Prostate gland (tissue), 2 donors: ENCODE results near the gene SEMA4G. TPM values are rescaled to one million over a fixed set of nuclear protein-coding genes. Genes with fewer than 3 reads are reported as not detected.

Source experiments
- DNase-seq: peaks from one replicate; pipeline ENCODE4 v3.0.0-alpha.2; 2019; ENCODE audit warnings: low spot score
- H3K27ac ChIP-seq, 2 donors: fragments of 200-600 bp; sonication (generic); 2 replicates each; pipeline ENCODE4 v1.5.1; 2017 to 2019
- H3K27me3 ChIP-seq: fragments of 200-600 bp; sonication (generic); replicated peaks from 2 replicates; pipeline ENCODE4 v1.5.1; 2019; ENCODE audit not compliant: insufficient read depth
- H3K36me3 ChIP-seq, 2 donors: fragments of 200-600 bp; sonication (generic); 1 replicate in 1 of 2; 2 replicates in 1 of 2; pipeline versions ENCODE4 v1.5.1 to v1.8.1; 2017 to 2019
- H3K4me1 ChIP-seq: fragments of 200-600 bp; sonication (generic); replicated peaks from 2 replicates; pipeline ENCODE4 v1.5.1; 2019
- H3K4me3 ChIP-seq, 2 donors: fragments of 200-600 bp; sonication (generic); 2 replicates each; pipeline ENCODE4 v1.5.1; 2017 to 2019
- H3K9me3 ChIP-seq: fragments of 200-600 bp; sonication (generic); 2 replicates; pipeline ENCODE4 v1.5.1; 2017
- POLR2A ChIP-seq: fragments of 450-650 bp; IDR thresholded peaks from one replicate; pipeline ENCODE4 v1.6.1; 2016; ENCODE audit warnings: antibody characterized with exemption, mild to moderate bottlenecking
- POLR2AphosphoS5 ChIP-seq: sonication (generic); formaldehyde crosslinking; IDR thresholded peaks from one replicate; pipeline ENCODE4 v1.6.1; 2017; ENCODE audit warnings: antibody characterized with exemption
- WGBS: methylation state at CpG from one replicate; pipeline ENCODE4 v1.1.5; 2018; 5-methylcytosine and 5-hydroxymethylcytosine counted together
- intact Hi-C: fragments of 100-400 bp; cut with DNase I; formaldehyde crosslinking; loops from one replicate; pipeline ENCODE4 v1.14.2; 2022
- total RNA-seq, 2 donors: library from RNA; depleted of rRNA; stranded (reverse); fragments of >200 nt; gene quantifications; one replicate each; pipeline ENCODE4 v1.1.0, GENCODE V29; 2016
- TF ChIP-seq, protein P1 (sequence below), 4 experiments: fragments of 200-600 bp in 2 of 4; fragments of 450-650 bp in 2 of 4; sonication (generic) in 2 of 4; IDR thresholded peaks; 1 replicate in 3 of 4; 2 replicates in 1 of 4; pipeline ENCODE4 v1.5.1; 2016 to 2019; ENCODE audit warnings: antibody characterized with exemption in 4 of 4, mild to moderate bottlenecking in 2 of 4, moderate library complexity in 2 of 4

SEMA4G gene
- total RNA-seq, 2 donors from 2014 or later, result 24.2 to 31.0 TPM

DNA sequence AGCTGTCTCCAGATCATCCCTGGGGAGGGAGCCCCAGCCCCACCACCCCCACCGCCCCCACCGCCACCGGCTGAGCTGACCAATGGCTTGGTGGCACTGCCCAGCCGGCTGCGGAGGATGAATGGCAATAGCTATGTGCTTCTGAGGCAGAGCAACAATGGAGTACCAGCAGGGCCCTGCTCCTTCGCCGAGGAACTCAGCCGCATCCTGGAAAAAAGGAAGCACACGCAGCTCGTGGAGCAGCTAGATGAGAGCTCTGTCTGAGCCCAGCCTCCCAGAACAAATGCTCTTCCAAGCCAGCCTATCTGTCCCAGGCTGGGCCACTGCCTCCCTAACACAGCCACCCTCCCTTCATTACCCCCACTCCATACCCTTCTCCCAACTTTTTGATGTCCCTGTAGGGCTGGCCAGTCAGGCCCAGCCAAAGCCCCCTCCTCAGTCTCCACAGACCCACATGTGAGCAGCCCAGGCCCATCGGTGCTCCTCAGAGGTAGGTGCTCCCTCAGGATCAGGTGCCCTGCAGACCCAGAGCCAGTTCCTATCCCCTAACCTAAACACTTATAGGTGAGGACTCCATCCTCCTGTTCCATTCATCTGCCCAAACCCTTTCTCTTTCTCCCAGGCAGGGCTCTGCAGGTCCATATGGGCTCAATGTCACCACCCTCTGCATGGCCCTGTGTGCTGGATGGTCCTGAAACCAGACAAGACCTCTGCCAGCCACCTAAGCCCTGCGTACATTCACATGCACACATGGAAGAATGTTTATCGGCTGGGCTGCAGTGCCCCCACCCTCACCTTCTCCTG lies 14.8 kb downstream of the SEMA4G start:
- Histone ChIP-seq H3K9me3 (no peaks in the 10 kb centered on the region), H3K4me1 (peaks cover 7% of the 10 kb centered on the region), H3K27me3 (no peaks in the 10 kb centered on the region), H3K27ac (no peak overlapping the region), H3K36me3 (peaks cover 0 to 8% of the 10 kb centered on the region in 2 donors), H3K4me3 (no peak overlapping the region)
- DNase-seq, result no peak
- TF ChIP-seq POLR2AphosphoS5 (no peak), POLR2A (no peak)
- TF ChIP-seq, protein P1, sequence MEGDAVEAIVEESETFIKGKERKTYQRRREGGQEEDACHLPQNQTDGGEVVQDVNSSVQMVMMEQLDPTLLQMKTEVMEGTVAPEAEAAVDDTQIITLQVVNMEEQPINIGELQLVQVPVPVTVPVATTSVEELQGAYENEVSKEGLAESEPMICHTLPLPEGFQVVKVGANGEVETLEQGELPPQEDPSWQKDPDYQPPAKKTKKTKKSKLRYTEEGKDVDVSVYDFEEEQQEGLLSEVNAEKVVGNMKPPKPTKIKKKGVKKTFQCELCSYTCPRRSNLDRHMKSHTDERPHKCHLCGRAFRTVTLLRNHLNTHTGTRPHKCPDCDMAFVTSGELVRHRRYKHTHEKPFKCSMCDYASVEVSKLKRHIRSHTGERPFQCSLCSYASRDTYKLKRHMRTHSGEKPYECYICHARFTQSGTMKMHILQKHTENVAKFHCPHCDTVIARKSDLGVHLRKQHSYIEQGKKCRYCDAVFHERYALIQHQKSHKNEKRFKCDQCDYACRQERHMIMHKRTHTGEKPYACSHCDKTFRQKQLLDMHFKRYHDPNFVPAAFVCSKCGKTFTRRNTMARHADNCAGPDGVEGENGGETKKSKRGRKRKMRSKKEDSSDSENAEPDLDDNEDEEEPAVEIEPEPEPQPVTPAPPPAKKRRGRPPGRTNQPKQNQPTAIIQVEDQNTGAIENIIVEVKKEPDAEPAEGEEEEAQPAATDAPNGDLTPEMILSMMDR (IDR thresholded peaks at IDR 0.05), result no peak
- intact Hi-C loops, result no loop called here
- WGBS, result 81% methylated on average over 12 of the region's 13 CpGs

DNA sequence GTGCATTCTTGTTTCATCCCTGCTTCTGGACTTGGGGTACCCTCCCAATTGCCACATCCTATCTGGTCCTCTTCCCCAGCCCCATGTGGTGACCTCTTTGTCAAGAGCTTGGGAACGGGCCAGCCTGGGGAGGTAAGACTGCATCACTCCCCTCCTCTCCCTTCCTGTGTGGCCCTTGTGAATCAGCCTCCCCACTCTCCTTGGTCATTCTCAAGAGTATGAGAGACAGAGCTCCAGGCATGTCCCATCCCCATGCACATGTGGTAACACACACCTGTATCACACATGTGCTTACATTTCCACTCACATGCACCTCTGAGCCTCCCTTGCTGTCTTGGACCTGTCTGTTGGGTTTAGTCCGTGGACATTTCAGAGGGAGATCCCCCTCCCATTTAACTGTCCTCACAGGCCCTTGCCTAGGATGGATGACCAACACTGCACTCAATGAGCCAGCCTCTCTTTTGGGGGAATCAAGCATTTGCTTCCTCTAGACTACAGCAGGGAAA lies 15.4 kb downstream of the SEMA4G start:
- H3K36me3 ChIP-seq, result peaks cover 0 to 8% of the 10 kb centered on the region in 2 donors
- 71% methylated on average over 2 of the region's 2 CpGs for WGBS
- TF ChIP-seq, protein P1 (IDR thresholded peaks at IDR 0.05), result no peak
- TF ChIP-seq POLR2A (no peak), POLR2AphosphoS5 (no peak)
- intact Hi-C loops, result no loop called here
- peaks cover 7% of the 10 kb centered on the region for H3K4me1 ChIP-seq
- DNase-seq, result no peak
- H3K27me3 ChIP-seq, result no peaks in the 10 kb centered on the region
- H3K9me3 ChIP-seq, result no peaks in the 10 kb centered on the region
- H3K4me3 ChIP-seq, result no peak overlapping the region
- no peak overlapping the region for H3K27ac ChIP-seq

DNA sequence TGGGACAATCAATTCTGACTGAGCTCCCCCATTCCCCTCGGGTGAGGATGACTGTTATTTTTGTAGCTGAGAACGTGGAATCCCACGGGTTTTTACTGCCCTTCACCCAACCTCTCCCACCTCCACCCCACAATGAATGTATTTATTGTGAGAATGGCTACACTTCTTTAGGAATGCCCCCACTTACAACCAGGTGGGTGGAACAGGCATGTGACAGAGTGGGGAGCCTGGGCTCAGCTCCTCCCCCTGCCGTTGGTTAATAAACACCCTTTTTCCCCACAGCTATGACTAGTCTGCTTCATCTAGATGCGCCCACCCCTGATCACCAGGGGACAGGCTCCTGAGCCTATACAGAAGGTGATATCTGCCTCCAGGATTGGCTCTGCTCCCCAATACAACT lies 16.0 kb downstream of the SEMA4G start:
- H3K36me3 ChIP-seq, result peaks cover under 1 to 8% of the 10 kb centered on the region in 2 donors
- intact Hi-C loops, result no loop called here
- no peak for TF ChIP-seq POLR2AphosphoS5
- TF ChIP-seq, protein P1 (IDR thresholded peaks at IDR 0.05), result no peak
- no peak for TF ChIP-seq POLR2A
- no peak overlapping the region for H3K27ac ChIP-seq
- no peak overlapping the region for H3K4me3 ChIP-seq
- H3K9me3 ChIP-seq, result no peaks in the 10 kb centered on the region
- no peak for DNase-seq
- WGBS, result 46% methylated on average over 5 of the region's 5 CpGs
- no peaks in the 10 kb centered on the region for H3K27me3 ChIP-seq
- H3K4me1 ChIP-seq, result peaks cover 7% of the 10 kb centered on the region

DNA sequence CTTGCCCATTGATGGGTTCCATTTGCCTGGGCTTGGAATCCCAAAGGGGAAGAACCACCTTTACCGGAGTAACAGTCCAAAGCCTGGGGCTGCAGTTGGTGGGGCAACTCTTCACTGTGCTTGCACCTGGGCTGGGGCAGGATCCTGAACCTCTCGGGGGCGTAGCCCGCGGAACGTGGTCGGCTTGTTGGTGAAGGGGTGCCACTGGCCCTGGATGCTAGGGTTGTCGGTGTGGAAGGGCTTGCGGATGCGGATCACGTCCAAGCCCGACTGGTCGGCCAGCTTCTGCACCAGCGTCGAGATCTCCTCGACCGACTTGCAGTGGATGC lies 17.3 kb downstream of the SEMA4G start:
- DNase-seq, result no peak
- Histone ChIP-seq H3K9me3 (no peaks in the 10 kb centered on the region), H3K27ac (peak overlapping the region; percentile 77 to 83), H3K27me3 (no peaks in the 10 kb centered on the region), H3K4me3 (peak overlapping the region; percentile 70 to 72), H3K4me1 (peaks cover 7% of the 10 kb centered on the region), H3K36me3 (peaks cover under 1 to 9% of the 10 kb centered on the region in 2 donors)
- WGBS, result 7% methylated on average over 6 of the region's 17 CpGs
- TF ChIP-seq, protein P1 (IDR thresholded peaks at IDR 0.05), result no peak
- TF ChIP-seq POLR2A, result no peak
- TF ChIP-seq POLR2AphosphoS5, result no peak
- intact Hi-C loops, result no loop called here
